H1 (cell line): ENCODE measurements around the gene MAPKAPK2. TPM values are rescaled to one million over a fixed set of nuclear protein-coding genes. Genes with fewer than 3 reads are reported as not detected.

Source experiments
- CTCF ChIA-PET: fragments of 300-600 bp; sonication (Branson Sonifier 250); formaldehyde crosslinking; loops from one replicate; lab custom pipeline; 2021; ENCODE audit not compliant: partially characterized antibody; lab: Charles Lee
- POLR2A ChIA-PET: fragments of 300-600 bp; sonication (Branson Sonifier 250); formaldehyde crosslinking; loops from one replicate; lab custom pipeline; 2021; ENCODE audit warnings: inconsistent platforms; ENCODE audit not compliant: partially characterized antibody; lab: Charles Lee
- DNase-seq, 2 experiments: peaks; one replicate each; pipeline versions ENCODE4 v3.0.0 to v3.0.0-alpha.2; 2010 to 2022; ENCODE audit warnings: low spot score in 2 of 2, low read depth in 1 of 2, mixed read lengths in 1 of 2
- FAIRE-seq: peaks from 2 replicates; lab custom pipeline; 2011; peaks lifted over from hg19 to GRCh38; lab: Jason Lieb, UNC
- H2AFZ ChIP-seq: 2 replicates; pipeline ENCODE4 v1.8.1; 2012; ENCODE audit warnings: low read length, inconsistent platforms
- H2AK5ac ChIP-seq: 2 replicates; pipeline ENCODE4 v1.6.1; 2013; ENCODE audit warnings: low read depth, low read length
- H2BK120ac ChIP-seq: replicated peaks from 2 replicates; pipeline ENCODE3; 2013; ENCODE audit warnings: low read depth, low read length, inconsistent platforms
- H2BK12ac ChIP-seq: 2 replicates; pipeline ENCODE4 v1.6.1; 2013; ENCODE audit warnings: low read depth, low read length
- H2BK15ac ChIP-seq: 2 replicates; pipeline ENCODE4 v1.6.1; 2013; ENCODE audit warnings: low read length
- H2BK20ac ChIP-seq: 2 replicates; pipeline ENCODE4 v1.6.1; 2013; ENCODE audit warnings: low read length
- H2BK5ac ChIP-seq: 2 replicates; pipeline ENCODE4 v1.6.1; 2013; ENCODE audit warnings: low read depth, low read length
- H3K14ac ChIP-seq: 2 replicates; pipeline ENCODE4 v1.6.1; 2013; ENCODE audit warnings: inconsistent platforms; ENCODE audit not compliant: insufficient read length
- H3K18ac ChIP-seq: 2 replicates; pipeline ENCODE4 v1.6.1; 2013; ENCODE audit warnings: low read length; ENCODE audit errors: extremely low read depth
- H3K23ac ChIP-seq: 2 replicates; pipeline ENCODE4 v1.6.1; 2013; ENCODE audit warnings: inconsistent platforms; ENCODE audit not compliant: insufficient read length
- H3K23me2 ChIP-seq: 2 replicates; pipeline ENCODE4 v1.6.1; 2013; ENCODE audit warnings: low read depth, low read length
- H3K27ac ChIP-seq: 2 replicates; pipeline ENCODE4 v1.6.1; 2011; ENCODE audit warnings: low read depth, low read length, inconsistent platforms
- H3K27me3 ChIP-seq, 4 experiments: replicated peaks in 1 of 4; 1 replicate in 1 of 4; 2 replicates in 3 of 4; pipeline versions ENCODE4 v1.6.1 to v1.8.1; 2011 to 2013; ENCODE audit warnings: low read length in 3 of 4, mild to moderate bottlenecking in 3 of 4, inconsistent platforms in 2 of 4, mixed read lengths in 2 of 4, moderate library complexity in 1 of 4; ENCODE audit not compliant: control insufficient read depth in 3 of 4, insufficient read depth in 3 of 4; ENCODE audit errors: extremely low read depth in 1 of 4
- H3K36me3 ChIP-seq, 4 experiments: 2 replicates each; pipeline versions ENCODE4 v1.6.1 to v1.8.1; 2011 to 2013; ENCODE audit warnings: mild to moderate bottlenecking in 4 of 4, low read length in 3 of 4, moderate library complexity in 2 of 4, control low read depth in 1 of 4, inconsistent platforms in 1 of 4; ENCODE audit not compliant: insufficient read depth in 4 of 4, control insufficient read depth in 2 of 4
- H3K4ac ChIP-seq: replicated peaks from 2 replicates; pipeline ENCODE3; 2013; ENCODE audit warnings: low read length, low read depth, mixed read lengths, inconsistent platforms; ENCODE audit not compliant: insufficient read length
- H3K4me1 ChIP-seq, 4 experiments: replicated peaks in 1 of 4; 1 replicate in 1 of 4; 2 replicates in 3 of 4; pipeline versions ENCODE4 v1.6.1 to v1.8.1; 2011 to 2013; ENCODE audit warnings: low read length in 3 of 4, inconsistent platforms in 2 of 4, mixed read lengths in 1 of 4; ENCODE audit not compliant: insufficient read depth in 4 of 4, control insufficient read depth in 3 of 4
- H3K4me2 ChIP-seq, 2 experiments: 2 replicates each; pipeline versions ENCODE4 v1.6.1 to v1.8.1; 2011 to 2013; ENCODE audit warnings: low read depth in 2 of 2, low read length in 2 of 2, control low read depth in 1 of 2, inconsistent platforms in 1 of 2, mild to moderate bottlenecking in 1 of 2; ENCODE audit not compliant: insufficient read depth in 1 of 2
- H3K4me3 ChIP-seq, 4 experiments: fragments of 200-600, 300-600 bp in 1 of 4; sonication (generic), shearing (Covaris generic), sonication (Bioruptor Twin) in 1 of 4; 2 replicates each; pipeline versions ENCODE4 v1.5.1 to v1.8.1; 2011 to 2016; ENCODE audit warnings: low read length in 4 of 4, low read depth in 3 of 4, control low read depth in 2 of 4, inconsistent platforms in 2 of 4, mild to moderate bottlenecking in 2 of 4, mixed read lengths in 1 of 4, moderate library complexity in 1 of 4; ENCODE audit not compliant: insufficient read depth in 2 of 4; ENCODE audit errors: extremely low read depth in 1 of 4
- H3K56ac ChIP-seq: replicated peaks from 2 replicates; pipeline ENCODE3; 2013; ENCODE audit warnings: low read depth, mild to moderate bottlenecking, mixed read lengths, low read length, inconsistent platforms; ENCODE audit not compliant: insufficient read length
- H3K79me1 ChIP-seq: 2 replicates; pipeline ENCODE4 v1.6.1; 2013; ENCODE audit warnings: low read depth, low read length, control low read depth
- H3K79me2 ChIP-seq, 2 experiments: 2 replicates each; pipeline versions ENCODE4 v1.6.1 to v1.8.1; 2012 to 2013; ENCODE audit warnings: low read length in 2 of 2, mild to moderate bottlenecking in 2 of 2, inconsistent platforms in 1 of 2; ENCODE audit not compliant: insufficient read depth in 2 of 2, control insufficient read depth in 1 of 2
- H3K9ac ChIP-seq, 4 experiments: replicated peaks in 1 of 4; 1 replicate in 1 of 4; 2 replicates in 3 of 4; pipeline versions ENCODE4 v1.6.1 to v1.8.1; 2011 to 2013; ENCODE audit warnings: low read depth in 3 of 4, low read length in 3 of 4, control low read depth in 2 of 4, mild to moderate bottlenecking in 2 of 4, moderate library complexity in 2 of 4, inconsistent platforms in 1 of 4; ENCODE audit errors: extremely low read depth in 1 of 4
- H3K9me3 ChIP-seq, 2 experiments: 2 replicates each; pipeline versions ENCODE4 v1.6.1 to v1.8.1; 2012 to 2013; ENCODE audit warnings: mild to moderate bottlenecking in 2 of 2, moderate library complexity in 2 of 2, control low read depth in 1 of 2, inconsistent platforms in 1 of 2, low read depth in 1 of 2, low read length in 1 of 2, mixed read lengths in 1 of 2; ENCODE audit not compliant: insufficient read depth in 2 of 2
- H4K20me1 ChIP-seq, 2 experiments: replicated peaks in 1 of 2; 2 replicates each; pipeline versions ENCODE3 to v1.8.1; 2011 to 2013; ENCODE audit warnings: inconsistent platforms in 2 of 2, low read length in 2 of 2, mild to moderate bottlenecking in 1 of 2; ENCODE audit not compliant: insufficient read depth in 2 of 2, control insufficient read depth in 1 of 2
- H4K5ac ChIP-seq: 2 replicates; pipeline ENCODE4 v1.6.1; 2013; ENCODE audit warnings: low read length, low read depth, mixed read lengths, inconsistent platforms; ENCODE audit not compliant: insufficient read length
- H4K8ac ChIP-seq: 2 replicates; pipeline ENCODE4 v1.8.0; 2013; ENCODE audit warnings: mild to moderate bottlenecking, moderate library complexity, low read length, inconsistent platforms; ENCODE audit not compliant: insufficient read depth; ENCODE audit errors: extremely low read depth
- H4K91ac ChIP-seq: replicated peaks from 2 replicates; pipeline ENCODE3; 2013; ENCODE audit warnings: low read length, mixed read lengths, inconsistent platforms; ENCODE audit not compliant: insufficient read length
- SP4 ChIP-seq: IDR thresholded peaks from 2 replicates; pipeline ENCODE4 v1.6.1; 2012; ENCODE audit warnings: low read length, inconsistent platforms
- WGBS, 2 experiments: shearing (Covaris generic) in 1 of 2; methylation state at CpG; one replicate each; pipeline versions ENCODE4 v1.1.6 to v1.1.7; 2013 to 2015; ENCODE audit warnings: low lambda C conversion rate in 2 of 2, mixed read lengths in 2 of 2, inconsistent platforms in 1 of 2, low coverage in 1 of 2, missing lambda C conversion rate in 1 of 2; ENCODE audit not compliant: insufficient replicate concordance in 2 of 2, insufficient coverage in 1 of 2, insufficient read length in 1 of 2; ENCODE audit errors: extremely low coverage in 1 of 2, missing lambda C conversion rate in 1 of 2; 5-methylcytosine and 5-hydroxymethylcytosine counted together
- polyA plus RNA-seq, 7 experiments: library from polyadenylated mRNA; depleted of rRNA in 3 of 7; stranded (reverse) in 5 of 7; unstranded in 2 of 7; fragments of >200 nt in 5 of 7; fragments of 200-250 nt in 2 of 7; gene quantifications; 1 replicate in 5 of 7; 2 replicates in 1 of 7; 4 replicates in 1 of 7; pipeline versions ENCODE4 v1.2.1 to v1.2.3, GENCODE V29; 2011 to 2013; ENCODE audit warnings: missing spikeins in 2 of 7, mixed read lengths in 2 of 7
- total RNA-seq: library from RNA; stranded (reverse); fragmentation: NEBNext Ultra II Directional; extraction: Animal tissue kit (Norgen Biotek cat#: 25700); gene quantifications from 2 replicates; pipeline ENCODE4 v1.2.1, GENCODE V29; 2021

MAPKAPK2 gene
- total and polyA plus RNA-seq, 2 of the 8 experiments (the other 6 are each of a cell fraction or from before 2014, with no cell fraction given), result 27.5 to 44.9 TPM

DNA sequence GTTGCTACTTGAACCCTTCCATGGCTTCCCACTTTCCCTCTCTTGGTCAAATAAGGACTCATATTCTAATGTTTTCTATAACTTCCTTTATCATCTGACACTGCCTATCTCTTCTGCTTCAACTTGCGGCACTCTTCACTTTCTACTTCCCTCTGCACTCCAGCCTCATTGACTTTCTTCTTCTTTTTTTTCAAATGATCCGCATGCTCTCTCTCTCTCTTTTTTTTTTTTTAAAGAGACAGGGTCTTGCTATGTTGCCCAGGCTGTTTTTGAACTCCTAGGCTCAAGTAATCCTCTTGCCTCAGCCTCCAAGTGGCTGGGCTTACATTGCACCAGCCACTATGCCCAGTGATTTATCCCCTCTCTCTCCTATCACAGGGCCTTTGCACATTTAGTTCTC lies 94.9 kb downstream of the MAPKAPK2 start:
- ChIA-PET POLR2A (no interaction called here), CTCF (interaction anchor here (1.0 to 5.7 kb wide), 2 partner anchors 18 to 20 kb away, joined by 3 to 22 read pairs; no protein-coding TSS in a partner anchor)
- Histone ChIP-seq H3K36me3 (no peaks in the 10 kb centered on the region), H3K23ac (no peak overlapping the region), H3K23me2 (no peaks in the 10 kb centered on the region), H3K27ac (no peak overlapping the region), H3K4me2 (no peak overlapping the region), H2BK120ac (no peak overlapping the region), H3K9ac (no peak overlapping the region), H2BK5ac (no peak overlapping the region), H2BK12ac (no peak overlapping the region), H3K9me3 (no peaks in the 10 kb centered on the region), H3K4me1 (no peaks in the 10 kb centered on the region; a peak in 1 of 7 replicates), H3K14ac (no peak overlapping the region), H4K91ac (no peak overlapping the region), H3K4me3 (no peak overlapping the region), H3K4ac (no peak overlapping the region), H2AFZ (no peak overlapping the region), H3K56ac (no peak overlapping the region), H3K79me2 (no peaks in the 10 kb centered on the region), H2BK15ac (no peak overlapping the region), H4K5ac (no peak overlapping the region), H4K20me1 (no peaks in the 10 kb centered on the region), H3K18ac (no peak overlapping the region), H3K79me1 (no peaks in the 10 kb centered on the region), H2BK20ac (no peak overlapping the region), H3K27me3 (0 out of 7 replicates have a peak, but pooled peaks cover 0 to 2% (median 0%) of the 10 kb centered on the region in 4 experiments), H2AK5ac (no peak overlapping the region), H4K8ac (no peak overlapping the region)
- no peak for DNase-seq
- 100% methylated on average over 2 of the region's 2 CpGs; no CpG with 5 or more reads in 1 of the 2 experiments for WGBS, 2 experiments
- FAIRE-seq, result no peak
- TF ChIP-seq SP4, result no peak
